Hepatocyte (in vitro differentiated cells): ENCODE results near the gene CDC5L.

Experiments used
- EZH2 ChIP-seq: fragments of 200-600 bp; sonication (generic); IDR thresholded peaks from 2 replicates; pipeline ENCODE4 v1.6.1; 2016; ENCODE audit warnings: antibody characterized with exemption, mild to moderate bottlenecking, borderline replicate concordance
- TF ChIP-seq, protein P1 (sequence below): fragments of 200-600 bp; sonication (generic); IDR thresholded peaks from 2 replicates; pipeline ENCODE4 v1.5.1; 2016; ENCODE audit warnings: antibody characterized with exemption, mild to moderate bottlenecking; ENCODE audit not compliant: poor library complexity

DNA sequence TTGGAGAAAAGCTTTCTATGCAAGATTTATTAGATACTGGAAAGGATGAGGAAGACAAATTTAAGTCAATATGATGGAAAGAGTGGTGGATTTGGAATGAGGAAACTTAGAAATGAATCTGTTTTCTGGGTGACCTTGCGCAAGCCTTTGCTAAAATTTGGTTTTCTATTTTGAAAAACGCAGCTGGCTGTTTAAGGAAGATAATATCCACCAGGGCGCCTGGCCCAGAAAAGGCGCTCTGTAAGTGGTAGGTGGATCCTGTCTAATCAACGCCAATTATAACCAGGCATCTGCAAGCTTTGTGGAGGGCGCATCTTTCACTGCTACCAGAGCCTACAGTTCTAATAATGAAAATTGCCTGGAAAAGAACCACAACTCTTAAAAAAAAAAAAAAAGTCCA lies 45.5 kb upstream of the CDC5L start:
- TF ChIP-seq, protein P1, sequence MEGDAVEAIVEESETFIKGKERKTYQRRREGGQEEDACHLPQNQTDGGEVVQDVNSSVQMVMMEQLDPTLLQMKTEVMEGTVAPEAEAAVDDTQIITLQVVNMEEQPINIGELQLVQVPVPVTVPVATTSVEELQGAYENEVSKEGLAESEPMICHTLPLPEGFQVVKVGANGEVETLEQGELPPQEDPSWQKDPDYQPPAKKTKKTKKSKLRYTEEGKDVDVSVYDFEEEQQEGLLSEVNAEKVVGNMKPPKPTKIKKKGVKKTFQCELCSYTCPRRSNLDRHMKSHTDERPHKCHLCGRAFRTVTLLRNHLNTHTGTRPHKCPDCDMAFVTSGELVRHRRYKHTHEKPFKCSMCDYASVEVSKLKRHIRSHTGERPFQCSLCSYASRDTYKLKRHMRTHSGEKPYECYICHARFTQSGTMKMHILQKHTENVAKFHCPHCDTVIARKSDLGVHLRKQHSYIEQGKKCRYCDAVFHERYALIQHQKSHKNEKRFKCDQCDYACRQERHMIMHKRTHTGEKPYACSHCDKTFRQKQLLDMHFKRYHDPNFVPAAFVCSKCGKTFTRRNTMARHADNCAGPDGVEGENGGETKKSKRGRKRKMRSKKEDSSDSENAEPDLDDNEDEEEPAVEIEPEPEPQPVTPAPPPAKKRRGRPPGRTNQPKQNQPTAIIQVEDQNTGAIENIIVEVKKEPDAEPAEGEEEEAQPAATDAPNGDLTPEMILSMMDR: no peak
- TF ChIP-seq EZH2: no peak
